Measurements from ENCODE around the gene C22orf39.
A peak's percentile ranks its signal among the peaks of the same experiment; 100 is the strongest.
"Not testable (repeated sequence)": the region's sequence is repeated elsewhere in the genome, so short reads cannot be mapped to it uniquely, and the experiment has no call there.

C22orf39 gene

GRCh38 chr22:19450363-19451175 is 3.1 kb upstream of the C22orf39 start:
- no peak for DNase-seq

DNA sequence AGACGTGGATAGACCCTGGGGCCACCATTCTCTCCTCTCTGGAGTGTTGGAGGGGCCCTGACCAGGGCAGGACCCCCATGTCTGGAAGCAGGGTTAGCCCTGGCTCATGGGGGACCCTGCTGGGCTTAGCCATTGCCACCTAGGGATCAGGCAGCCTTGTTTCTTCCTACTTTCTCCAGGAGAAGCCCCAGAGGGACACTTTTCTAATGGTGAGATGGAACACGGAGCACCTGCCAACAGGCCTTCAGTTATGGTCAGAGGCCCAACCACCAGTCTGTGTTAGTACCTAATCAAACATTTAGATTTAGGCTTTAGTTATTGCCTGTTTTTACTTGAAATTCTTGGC is 1.9 kb upstream of the C22orf39 start:
- DNase-seq, result no peak

GRCh38 chr22:19448739-19449421 is 1.4 kb upstream of the C22orf39 start:
- DNase-seq, result no peak

- DNase-seq, result no peak
Measured at GRCh38 chr22:19448076-19448607, 631 bp upstream of the C22orf39 start.

DNA sequence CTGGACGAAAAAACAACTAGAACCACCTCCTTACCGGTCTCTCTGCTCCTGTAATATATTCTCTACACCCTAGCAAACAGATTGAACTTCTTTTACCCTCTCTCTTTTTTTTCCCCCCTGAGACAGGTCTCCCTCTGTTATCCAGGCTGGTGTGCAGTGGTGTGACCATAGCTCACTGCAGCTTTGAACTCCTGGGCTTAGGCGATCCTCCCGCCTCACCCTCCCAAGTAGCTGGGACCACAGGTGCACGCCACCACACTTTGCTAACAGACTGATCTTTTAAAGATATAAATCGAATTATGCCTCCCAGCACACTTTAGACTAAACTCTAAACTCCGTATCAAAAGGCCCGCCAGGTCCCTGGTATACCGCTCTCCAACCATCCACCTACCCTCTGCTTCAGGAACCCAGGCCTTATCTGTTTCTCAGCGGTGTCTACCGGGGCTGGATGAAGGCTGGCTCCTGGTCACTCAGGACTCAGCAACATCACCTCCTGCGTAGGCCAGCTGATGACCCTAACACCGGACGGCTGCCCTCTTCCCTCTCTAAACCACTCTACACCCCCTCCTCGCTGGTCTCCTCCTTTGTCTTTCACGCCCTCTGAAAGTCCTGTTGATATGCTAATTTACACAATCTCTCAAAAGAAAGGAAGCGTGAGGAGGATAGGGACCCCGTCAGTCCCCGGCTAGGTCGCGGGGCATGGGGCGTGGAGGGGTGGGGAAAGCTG is 745 bp downstream of the C22orf39 start:
- DNase-seq, result no peak

DNA sequence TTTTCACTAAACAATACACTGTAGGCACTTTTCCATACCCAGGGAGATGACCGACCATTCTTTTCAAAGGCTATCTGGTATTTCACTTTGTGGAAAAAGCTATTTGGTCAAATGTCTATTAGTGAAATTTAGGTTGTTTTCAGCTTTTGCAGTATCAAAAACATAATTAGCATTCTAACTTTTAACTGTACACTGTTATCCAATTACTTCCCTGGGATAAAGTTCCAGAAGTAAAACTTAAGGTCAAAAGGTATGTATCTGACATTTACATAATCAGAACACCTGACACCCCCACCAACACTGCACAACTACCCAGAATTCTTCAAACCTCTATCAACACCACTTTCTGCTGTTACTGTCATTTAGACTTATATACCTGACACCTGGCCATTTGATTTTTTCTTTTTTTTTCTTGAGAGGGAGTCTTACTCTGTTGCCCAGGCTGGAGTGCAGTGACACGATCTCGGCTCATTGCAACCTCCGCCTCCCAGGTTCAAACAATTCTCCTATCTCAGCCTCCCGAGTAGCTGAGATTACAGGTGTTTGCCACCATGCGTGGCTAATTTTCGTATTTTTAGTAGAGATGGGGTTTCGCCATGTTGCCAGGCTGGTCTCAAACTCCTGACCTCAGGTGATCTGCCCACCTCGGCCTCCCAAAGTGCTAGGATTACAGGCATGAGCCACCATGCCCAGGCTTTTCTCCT is 2.1 kb downstream of the C22orf39 start:
- DNase-seq, result not testable (repeated sequence)

GRCh38 chr22:19443544-19444211 is 3.8 kb downstream of the C22orf39 start:
- DNase-seq, result no peak

- DNase-seq, result no peak
Measured at GRCh38 chr22:19442166-19442565, 5.3 kb downstream of the C22orf39 start.

DNA sequence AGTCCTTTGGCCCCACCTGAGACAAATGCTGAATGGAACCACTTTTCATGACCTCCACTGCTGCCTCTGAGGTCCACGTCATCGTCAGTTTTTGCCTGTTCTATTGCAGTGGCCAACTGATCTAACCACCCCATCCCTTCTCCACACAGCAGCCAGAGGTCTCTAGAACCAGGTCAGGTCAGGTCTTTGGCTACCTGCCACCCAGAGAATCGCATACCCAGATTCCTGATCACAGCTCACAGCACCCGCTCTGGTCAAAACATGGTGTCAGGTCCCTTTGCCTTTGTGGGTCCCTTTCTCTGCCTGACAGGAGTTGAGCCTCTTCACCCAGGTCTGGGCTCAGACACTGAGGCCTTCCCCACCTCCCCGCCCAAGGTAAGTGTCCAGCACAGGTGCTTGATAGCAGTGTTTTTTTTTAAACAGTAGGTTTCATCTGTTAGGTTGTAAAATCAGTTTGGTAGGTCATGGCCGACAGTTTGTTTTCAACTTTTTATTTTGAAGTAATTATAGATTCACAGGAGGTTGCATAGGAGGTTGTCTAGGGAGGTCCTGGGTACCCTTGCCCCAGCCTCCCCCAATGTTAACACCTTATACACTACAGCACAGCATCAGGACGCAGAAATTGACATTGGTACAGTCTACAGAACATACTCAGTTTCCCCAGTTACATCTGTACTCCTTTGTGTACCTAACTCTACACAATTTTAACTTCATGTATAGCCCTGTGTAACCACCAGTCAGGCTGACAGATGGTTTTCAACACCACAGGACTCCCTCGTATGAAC is 6.9 kb downstream of the C22orf39 start:
- DNase-seq, result no peak

DNA sequence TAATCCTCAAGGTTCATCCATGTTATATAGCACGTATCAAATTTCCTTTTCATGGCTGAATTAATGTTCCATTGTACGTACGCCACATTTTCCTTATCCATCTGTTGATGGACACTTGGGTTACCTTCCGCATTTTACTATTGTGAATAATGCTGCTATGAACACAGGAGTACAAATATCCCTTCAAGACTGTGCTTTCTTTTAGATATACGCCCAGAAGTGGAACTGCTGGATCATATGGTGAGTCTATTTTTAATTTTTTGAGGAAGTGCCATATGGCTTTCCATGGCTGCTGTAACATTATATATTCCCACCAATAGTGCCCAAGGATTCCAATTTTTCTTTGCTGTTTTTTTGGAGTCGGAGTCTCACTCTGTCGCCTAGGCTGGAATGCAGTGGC is 9.2 kb downstream of the C22orf39 start:
- no peak for DNase-seq

DNA sequence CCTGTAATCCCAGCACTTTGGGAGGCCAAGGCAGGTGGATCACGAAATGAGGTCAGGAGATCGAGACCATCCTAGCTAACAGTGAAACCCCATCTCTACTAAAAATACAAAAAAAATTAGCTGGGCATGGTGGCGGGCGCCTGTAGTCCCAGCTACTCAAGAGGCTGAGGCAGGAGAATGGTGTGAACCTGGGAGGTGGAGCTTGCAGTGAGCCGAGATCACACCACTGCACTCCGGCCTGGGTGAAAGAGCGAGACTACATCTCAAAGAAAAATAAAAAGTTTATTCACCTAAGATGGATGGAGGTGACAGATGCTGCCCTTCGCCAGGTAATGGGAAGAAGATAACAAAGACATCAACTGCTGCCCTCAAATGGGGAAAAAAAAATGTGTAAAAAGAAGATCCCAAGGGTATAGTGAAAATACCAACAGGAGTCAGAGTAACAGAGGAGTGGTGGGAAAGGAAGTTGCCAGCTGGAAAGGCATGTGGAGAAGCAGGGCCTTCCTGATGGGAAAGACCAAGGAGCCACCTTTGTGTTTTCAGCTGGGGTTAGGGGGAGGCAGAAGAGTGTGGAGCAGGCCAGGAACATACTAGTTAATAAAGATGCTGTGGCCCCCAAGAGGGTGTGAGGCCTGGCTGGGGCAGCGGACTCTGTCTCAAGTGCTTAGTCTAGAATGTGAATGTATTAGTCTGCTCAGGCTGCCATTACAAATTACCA is 10.9 kb downstream of the C22orf39 start:
- DNase-seq, result not testable (repeated sequence)

DNA sequence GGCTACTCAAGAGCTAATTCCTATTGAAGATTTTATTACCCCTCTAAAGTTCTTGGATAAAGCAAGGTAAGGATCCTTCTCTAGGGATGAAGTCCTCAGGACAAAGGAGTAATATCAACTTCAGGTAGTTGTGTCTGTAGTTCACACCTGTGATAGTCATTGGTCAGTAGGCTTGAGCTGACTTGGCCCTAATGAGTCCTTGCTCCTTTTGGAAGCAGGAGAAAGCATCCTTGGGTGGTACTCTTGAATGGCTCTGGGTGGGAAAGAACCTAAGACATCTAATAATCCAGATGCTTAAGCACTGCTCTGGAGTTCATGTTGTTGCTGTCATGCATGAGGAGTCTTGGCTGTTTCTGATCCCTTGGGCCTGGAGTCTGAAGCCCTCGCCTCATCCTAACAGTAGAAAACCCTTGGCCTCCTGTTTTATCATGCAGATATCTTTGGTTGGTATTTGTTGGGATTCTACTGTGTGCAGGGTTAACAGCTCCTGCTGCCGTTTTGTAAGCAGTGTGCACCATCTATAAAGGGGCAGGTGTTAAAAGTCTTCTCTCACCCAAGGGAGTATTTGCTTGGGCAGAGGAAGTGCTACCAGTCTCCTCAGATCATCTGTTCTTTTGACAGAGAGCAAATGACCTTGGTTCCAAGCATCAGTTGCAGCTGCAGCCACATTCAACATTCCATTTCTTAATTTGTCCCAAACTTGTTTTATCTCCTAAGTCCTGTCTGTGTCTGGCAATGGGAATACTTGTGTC is 12.5 kb downstream of the C22orf39 start:
- no peak for DNase-seq

DNA sequence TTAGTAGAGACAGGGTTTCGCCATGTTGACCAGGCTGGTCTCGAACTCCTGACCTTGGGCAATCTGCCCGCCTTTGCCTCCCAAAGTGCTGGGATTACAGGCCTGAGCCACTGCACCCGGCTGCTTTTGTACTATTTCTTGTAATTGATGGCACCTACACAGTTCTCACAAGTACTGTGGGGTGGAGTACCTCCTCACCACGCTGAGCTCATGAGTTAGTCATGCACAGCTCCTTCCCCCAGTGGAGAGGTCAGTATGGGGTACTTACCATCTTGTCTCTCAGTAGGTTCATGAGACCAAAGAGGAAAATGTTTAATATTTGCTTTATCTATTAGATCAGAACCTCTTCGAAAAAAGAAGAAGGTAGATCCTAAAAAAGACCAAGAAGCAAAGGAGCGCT is 13.1 kb downstream of the C22orf39 start:
- no peak for DNase-seq

GRCh38 chr22:19432133-19432851 is 15.2 kb downstream of the C22orf39 start, which contains the start of gene MRPL40:
Gene MRPL40, plus strand, starts transcription at chr22:19432545. Its CDS starts 10 bp downstream, at chr22:19432555.
- peak; percentile 84 for DNase-seq

DNA sequence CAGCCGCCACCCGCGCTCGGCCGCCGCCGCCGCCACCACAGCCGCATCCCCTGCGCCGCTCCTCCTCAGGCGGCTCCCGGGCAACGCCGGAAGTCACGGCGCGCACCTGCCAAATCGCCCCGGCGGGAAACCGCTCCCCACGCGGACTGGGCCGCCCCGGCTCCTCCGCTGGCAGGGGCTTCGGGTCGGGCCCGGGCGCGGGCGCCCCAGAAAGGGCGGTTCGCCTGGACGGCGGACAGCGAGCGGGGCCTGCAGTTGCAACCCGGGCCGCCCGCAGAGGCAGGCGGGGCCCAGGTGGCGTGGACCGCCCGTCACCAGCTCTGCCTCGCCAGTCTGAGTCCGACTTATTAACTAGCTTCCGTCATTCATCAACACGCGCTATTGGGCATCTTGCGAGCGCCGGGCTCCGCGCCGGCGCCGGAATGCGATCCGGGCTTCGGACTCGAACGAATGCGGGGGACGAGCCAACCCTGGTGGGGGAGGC is 15.8 kb downstream of the C22orf39 start, which contains the start of gene HIRA:
TSS of gene HIRA (minus strand) at position 85 of the 484 bp plus-strand sequence. CDS start 257 bp downstream, outside the sequence.
- DNase-seq, result peak; percentile 59

- DNase-seq, result peak; percentile 2
Measured at GRCh38 chr22:19430890-19431541, 16.5 kb downstream of the C22orf39 start.

DNA sequence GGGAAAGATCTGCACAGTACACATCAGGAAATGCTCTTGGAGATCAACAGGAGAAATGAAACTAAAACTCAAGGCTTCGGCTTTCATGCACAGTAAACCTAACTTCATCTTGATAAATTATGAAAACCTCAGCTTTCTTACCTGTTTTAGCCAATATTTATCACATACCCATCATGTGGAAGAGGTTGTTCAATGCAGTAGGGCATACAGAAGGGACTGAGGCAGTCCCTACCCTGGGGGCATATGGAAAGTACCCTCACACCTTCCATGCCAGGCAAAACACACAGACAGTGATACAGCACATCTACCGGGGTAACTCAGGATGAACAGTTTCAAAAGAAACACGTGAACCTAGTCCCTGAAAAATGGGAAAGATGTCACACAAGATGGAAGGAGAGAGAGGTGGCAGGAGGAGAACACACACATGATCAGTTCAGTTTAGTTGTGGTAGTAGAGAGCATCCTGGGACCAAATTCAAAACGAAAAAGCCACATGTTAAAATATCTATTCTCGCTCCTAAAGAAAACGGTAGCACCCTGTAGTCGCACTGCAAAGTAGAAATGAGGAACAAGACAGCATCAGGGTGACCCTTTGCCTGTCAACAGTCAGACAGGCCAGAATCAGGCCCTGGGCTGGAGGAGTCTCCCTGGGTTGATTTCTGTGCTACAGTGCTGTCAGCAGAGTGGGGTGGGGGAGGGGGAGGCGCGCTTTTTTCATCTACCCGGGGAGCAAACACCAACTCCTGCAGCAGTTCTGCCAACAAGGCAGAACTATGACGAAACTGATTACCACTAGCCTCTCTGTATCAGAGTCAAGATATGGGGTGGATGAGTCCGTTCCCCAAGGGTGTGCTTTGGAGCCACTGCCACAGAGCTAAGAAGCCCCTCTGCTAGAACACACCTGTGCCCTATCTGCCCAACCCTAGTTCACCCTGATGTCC is 17.3 kb downstream of the C22orf39 start:
- peak; percentile 47 for DNase-seq
